Mononuclear cell (primary cell): ENCODE measurements around the gene SUPT5H. TPM values are rescaled to one million over a fixed set of nuclear protein-coding genes. Genes with fewer than 3 reads are reported as not detected.
A peak's percentile ranks its signal among the peaks of the same experiment; 100 is the strongest.

ENCODE experiments used
- H3K27me3 ChIP-seq: 2 replicates; pipeline ENCODE4 v1.6.0; 2011; ENCODE audit warnings: low read length, control low read depth; ENCODE audit not compliant: insufficient read depth
- H3K4me1 ChIP-seq: 2 replicates; pipeline ENCODE4 v1.5.1; 2011; ENCODE audit warnings: mild to moderate bottlenecking, low read length, control low read depth; ENCODE audit not compliant: insufficient read depth
- H3K4me3 ChIP-seq: 2 replicates; pipeline ENCODE4 v1.5.1; 2011; ENCODE audit warnings: mild to moderate bottlenecking, low read length, moderate library complexity
- H3K9me3 ChIP-seq: 2 replicates; pipeline ENCODE4 v1.5.1; 2011; ENCODE audit warnings: low read depth, mild to moderate bottlenecking, control low read depth, low read length
- total RNA-seq: library from RNA; depleted of rRNA; stranded (reverse); fragments of >200 nt; gene quantifications from one replicate; pipeline ENCODE4 v1.2.3, GENCODE V29; 2012

SUPT5H gene
- total RNA-seq, 1 donor = 124 TPM

DNA sequence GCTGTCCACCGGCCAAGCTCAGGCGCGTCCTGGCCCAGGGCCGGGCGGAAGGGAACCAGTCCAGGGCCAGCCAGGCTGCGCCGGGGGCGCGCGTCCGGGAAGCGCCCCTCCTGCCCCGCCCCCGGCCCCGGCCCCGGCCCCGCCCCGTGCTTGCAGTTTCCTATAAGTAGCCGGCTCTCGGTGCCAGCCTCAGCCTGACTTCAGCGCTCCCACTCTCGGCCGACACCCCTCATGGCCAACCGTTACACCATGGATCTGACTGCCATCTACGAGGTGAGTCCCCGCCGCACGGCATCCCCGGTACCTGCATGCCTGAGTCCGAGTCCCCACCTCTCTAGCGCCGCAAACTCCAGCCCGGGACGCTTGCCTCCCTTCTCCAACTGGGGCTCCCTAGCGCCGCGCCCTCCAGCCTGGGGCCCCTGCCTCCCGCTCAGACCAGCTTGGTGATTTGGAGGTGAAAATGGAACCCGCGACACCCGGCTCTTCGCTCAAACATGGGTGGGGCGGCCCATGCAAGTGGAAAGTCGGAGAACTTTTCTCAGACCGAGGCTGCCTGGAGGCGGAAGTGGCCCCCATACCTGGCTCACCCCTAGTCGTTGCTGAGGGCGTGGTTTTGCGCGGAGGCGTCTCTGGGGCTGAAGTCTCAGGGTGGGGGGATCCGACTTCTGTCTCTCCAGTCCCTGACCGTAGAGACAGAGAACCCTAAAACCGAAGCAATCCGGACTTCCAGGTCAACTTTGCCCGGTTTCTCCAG lies 38.5 kb upstream of the SUPT5H start, which contains the start of gene ZFP36:
TSS of gene ZFP36 (plus strand) at position 192 of the 754 bp plus-strand sequence. CDS start at position 250, 58 bp downstream.
- Histone ChIP-seq H3K9me3 (no peaks in the 10 kb centered on the region), H3K4me3 (peak within 1 kb of the TSS; percentile 100), H3K27me3 (no peaks in the 10 kb centered on the region), H3K4me1 (peaks cover 66% of the 10 kb centered on the region)

GRCh38 chr19:39407410-39407659 lies 38.0 kb upstream of the SUPT5H start:
- Histone ChIP-seq H3K4me3 (peak overlapping the region; percentile 100), H3K9me3 (no peaks in the 10 kb centered on the region), H3K27me3 (no peaks in the 10 kb centered on the region), H3K4me1 (peaks cover 62% of the 10 kb centered on the region)

GRCh38 chr19:39407660-39408391 lies 37.6 kb upstream of the SUPT5H start:
- Histone ChIP-seq H3K9me3 (no peaks in the 10 kb centered on the region), H3K4me3 (peak overlapping the region; percentile 100), H3K4me1 (peaks cover 57% of the 10 kb centered on the region), H3K27me3 (no peaks in the 10 kb centered on the region)

DNA sequence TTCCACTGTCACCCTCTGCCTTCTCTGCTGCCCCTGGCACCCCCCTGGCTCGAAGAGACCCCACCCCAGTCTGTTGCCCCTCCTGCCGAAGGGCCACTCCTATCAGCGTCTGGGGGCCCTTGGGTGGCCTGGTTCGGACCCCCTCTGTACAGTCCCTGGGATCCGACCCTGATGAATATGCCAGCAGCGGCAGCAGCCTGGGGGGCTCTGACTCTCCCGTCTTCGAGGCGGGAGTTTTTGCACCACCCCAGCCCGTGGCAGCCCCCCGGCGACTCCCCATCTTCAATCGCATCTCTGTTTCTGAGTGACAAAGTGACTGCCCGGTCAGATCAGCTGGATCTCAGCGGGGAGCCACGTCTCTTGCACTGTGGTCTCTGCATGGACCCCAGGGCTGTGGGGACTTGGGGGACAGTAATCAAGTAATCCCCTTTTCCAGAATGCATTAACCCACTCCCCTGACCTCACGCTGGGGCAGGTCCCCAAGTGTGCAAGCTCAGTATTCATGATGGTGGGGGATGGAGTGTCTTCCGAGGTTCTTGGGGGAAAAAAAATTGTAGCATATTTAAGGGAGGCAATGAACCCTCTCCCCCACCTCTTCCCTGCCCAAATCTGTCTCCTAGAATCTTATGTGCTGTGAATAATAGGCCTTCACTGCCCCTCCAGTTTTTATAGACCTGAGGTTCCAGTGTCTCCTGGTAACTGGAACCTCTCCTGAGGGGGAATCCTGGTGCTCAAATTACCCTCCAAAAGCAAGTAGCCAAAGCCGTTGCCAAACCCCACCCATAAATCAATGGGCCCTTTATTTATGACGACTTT lies 36.8 kb upstream of the SUPT5H start:
- H3K27me3 ChIP-seq = no peaks in the 10 kb centered on the region
- peak overlapping the region; percentile 100 for H3K4me3 ChIP-seq
- H3K4me1 ChIP-seq = peaks cover 52% of the 10 kb centered on the region
- H3K9me3 ChIP-seq = no peaks in the 10 kb centered on the region

DNA sequence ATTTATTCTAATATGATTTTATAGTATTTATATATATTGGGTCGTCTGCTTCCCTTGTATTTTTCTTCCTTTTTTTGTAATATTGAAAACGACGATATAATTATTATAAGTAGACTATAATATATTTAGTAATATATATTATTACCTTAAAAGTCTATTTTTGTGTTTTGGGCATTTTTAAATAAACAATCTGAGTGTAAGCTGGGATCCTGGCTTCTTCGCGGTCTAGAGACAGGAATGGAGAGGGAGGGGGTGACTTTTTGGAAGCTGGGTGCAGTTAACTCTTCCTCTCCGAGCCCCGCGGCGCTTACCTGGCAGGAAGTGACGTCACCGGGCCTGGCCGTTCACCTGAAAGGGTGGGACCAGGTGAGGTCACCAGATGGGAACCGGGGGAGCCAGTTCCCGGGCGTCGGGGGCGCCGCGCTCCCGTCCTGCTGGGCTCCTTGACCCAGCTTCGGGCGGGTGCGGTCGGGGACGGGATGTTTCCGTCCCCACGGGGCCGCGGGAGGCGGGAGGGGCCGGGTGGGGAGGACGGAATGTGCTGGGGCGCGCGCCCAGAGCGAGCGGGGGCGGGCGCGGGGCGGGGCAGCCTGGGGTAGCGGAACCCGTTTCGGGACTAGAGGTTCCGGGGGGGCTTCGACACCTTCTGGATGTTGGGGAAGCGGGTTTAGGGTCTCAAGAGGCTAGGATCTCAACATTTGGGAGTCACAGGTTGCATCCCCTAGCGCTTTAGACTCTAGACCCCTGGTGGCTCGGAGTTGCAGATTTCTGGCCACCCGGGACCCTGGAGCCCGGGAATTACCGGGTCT lies 36.0 kb upstream of the SUPT5H start:
- Histone ChIP-seq H3K9me3 (no peaks in the 10 kb centered on the region), H3K4me3 (peak overlapping the region; percentile 100), H3K4me1 (peaks cover 52% of the 10 kb centered on the region), H3K27me3 (no peaks in the 10 kb centered on the region)

GRCh38 chr19:39410017-39410830 lies 35.2 kb upstream of the SUPT5H start:
- peak overlapping the region; percentile 100 for H3K4me3 ChIP-seq
- peaks cover 45% of the 10 kb centered on the region for H3K4me1 ChIP-seq
- H3K9me3 ChIP-seq = no peaks in the 10 kb centered on the region
- H3K27me3 ChIP-seq = no peaks in the 10 kb centered on the region

- H3K27me3 ChIP-seq = no peaks in the 10 kb centered on the region
- H3K4me1 ChIP-seq = peaks cover 40% of the 10 kb centered on the region
- peak overlapping the region; percentile 100 for H3K4me3 ChIP-seq
- H3K9me3 ChIP-seq = no peaks in the 10 kb centered on the region
Measured at GRCh38 chr19:39410831-39411080, 34.6 kb upstream of the SUPT5H start.

DNA sequence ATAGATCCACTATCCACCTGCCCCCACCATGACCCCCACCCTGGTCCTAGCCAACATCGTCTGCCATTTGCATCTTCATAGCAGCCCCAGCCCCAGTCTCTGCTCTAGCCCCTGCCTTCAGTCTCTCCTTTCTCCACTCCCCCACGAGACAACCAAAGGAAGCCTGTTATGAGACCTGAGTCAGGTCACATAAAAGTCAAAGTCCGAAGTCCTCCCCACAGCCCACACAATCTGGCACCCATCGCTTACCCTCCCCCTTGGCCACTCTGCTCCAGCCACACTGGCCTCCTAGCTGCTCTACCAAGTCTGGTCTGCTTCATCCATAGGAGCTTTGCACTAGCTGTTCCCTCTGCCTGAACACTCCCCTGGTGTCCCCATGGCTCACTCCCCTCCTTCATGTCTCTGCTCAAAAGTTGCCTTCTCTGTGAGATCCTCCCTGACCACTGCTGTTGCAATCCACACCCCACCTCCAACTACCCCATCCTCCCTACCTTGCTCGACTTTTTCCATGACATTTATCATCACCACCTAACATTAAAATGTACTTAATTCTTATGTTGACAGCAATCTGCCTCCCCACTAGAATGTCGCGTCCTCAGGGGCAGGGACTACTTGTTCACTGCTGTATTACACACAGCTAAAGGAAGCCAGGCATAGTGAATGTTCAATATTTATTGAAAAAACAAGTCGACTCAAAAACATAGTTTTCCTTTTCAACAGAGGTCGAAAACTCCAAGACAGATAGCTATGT lies 34.1 kb upstream of the SUPT5H start:
- Histone ChIP-seq H3K4me3 (peak overlapping the region; percentile 100), H3K27me3 (no peaks in the 10 kb centered on the region), H3K4me1 (peaks cover 35% of the 10 kb centered on the region), H3K9me3 (no peaks in the 10 kb centered on the region)

DNA sequence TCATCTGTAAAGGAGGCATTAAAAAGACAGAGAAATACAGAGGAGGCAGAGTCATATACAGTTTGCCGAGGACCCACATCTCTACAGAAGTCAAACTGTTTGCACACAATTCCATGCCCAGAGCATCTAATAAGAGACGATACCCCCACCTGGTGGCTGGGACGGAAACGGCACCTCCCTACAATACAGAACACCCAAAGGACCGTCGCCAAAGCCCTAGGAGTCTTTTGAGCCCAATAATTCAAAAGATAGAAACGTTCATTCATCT lies 33.6 kb upstream of the SUPT5H start:
- Histone ChIP-seq H3K27me3 (no peaks in the 10 kb centered on the region), H3K9me3 (no peaks in the 10 kb centered on the region), H3K4me1 (peaks cover 35% of the 10 kb centered on the region), H3K4me3 (peak overlapping the region; percentile 100)

DNA sequence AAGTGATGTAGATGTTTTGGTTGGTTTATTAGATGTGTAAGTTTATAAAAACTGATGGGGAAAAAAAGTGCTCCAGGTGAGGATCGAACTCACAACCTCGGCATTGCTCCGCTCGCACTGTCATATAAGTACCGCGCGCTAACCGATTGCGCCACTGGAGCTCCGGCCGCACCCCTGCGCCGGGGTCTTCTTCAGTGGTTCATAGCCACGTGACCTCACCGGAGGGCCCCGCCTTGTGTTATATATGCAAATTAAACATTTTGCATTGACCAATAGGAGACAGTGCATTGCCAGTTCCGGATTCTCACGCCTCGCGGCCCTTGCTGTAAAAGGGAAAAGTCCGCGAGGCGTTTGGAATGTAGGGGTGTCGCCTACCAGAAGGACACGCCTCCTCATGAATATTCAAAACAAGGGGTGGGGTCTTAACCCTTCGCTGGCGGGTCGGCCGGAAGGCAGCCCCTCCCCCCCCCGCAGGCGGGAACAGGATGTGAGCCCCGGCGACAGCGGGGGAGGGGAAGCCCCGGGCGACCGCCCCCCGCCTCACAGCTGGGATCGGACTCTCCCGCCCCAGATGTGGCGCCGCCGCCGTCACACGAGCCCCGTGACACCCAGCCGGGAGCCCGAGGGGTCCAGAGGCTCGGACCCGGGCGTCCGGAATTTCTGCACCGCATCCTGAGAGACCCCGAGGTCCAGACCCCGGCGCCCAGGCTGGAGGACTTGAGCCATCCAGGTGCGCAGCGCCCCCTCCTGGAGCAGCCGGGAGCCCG lies 33.1 kb upstream of the SUPT5H start, which contains the start of gene PLEKHG2:
TSS of gene PLEKHG2 (plus strand) at position 570 of the 767 bp plus-strand sequence. CDS start 1,418 bp downstream, outside the sequence.
- Histone ChIP-seq H3K4me3 (peak within 1 kb of the TSS; percentile 100), H3K9me3 (no peaks in the 10 kb centered on the region), H3K27me3 (no peaks in the 10 kb centered on the region), H3K4me1 (peaks cover 35% of the 10 kb centered on the region)

DNA sequence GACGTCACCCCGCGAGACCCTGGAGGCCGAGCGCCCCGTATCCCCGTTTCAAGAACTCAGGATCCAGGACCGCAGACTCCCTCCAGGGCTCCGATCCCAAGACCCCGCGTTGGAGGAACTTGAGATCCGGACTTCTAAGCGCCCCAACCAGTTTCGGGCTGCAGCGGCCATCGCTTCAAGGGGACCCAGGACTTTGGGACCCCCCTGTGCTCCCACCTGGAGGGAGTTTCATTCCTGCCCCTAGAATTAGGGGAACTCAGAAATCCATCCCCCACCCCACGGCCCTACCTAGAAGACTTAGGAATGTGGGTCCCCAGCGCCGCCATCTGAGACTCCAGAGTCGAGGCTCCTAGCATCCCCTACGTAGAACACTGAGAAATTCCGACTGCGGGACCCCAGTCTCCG lies 32.5 kb upstream of the SUPT5H start:
- Histone ChIP-seq H3K4me3 (peak overlapping the region; percentile 100), H3K27me3 (no peaks in the 10 kb centered on the region), H3K9me3 (no peaks in the 10 kb centered on the region), H3K4me1 (peaks cover 35% of the 10 kb centered on the region)

DNA sequence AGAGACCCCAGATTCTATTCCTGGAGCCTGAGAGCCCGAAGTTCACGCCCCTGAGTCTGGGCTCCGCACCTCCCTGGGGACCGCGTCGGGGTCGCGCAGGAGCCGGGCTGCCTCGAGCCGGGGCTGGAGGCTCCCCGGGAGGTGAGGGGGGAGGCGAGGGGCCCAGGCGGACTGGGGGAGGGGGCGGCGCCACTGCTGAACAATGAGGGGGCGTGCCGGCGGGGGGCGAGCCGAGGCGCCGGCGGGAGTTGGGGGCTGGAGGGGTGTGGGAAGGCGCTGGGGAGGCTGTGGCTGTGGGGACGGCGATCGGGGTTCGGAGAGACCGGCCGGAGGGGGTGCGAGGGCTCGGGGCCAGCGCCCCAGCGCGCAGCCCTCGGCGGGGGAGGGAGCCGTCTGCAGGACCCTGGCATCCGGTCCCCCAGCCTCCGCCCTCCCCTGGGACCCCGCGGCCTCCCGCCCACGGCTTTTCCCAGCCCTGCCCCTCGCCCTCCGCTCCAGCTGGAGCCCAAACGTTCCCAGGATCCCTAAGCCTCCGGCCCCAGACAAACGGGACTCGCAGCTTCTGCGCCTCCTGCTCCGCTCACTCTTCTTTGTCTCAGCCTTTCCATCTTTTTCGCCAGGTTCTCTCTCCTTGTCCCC lies 32.0 kb upstream of the SUPT5H start:
- peaks cover 33% of the 10 kb centered on the region for H3K4me1 ChIP-seq
- peak overlapping the region; percentile 100 for H3K4me3 ChIP-seq
- H3K9me3 ChIP-seq = no peaks in the 10 kb centered on the region
- no peaks in the 10 kb centered on the region for H3K27me3 ChIP-seq
